H1 (cell line): ENCODE measurements around the gene PPARD. TPM values are rescaled to one million over a fixed set of nuclear protein-coding genes. Genes with fewer than 3 reads are reported as not detected.

ENCODE experiments used
- CREB1 ChIP-seq: IDR thresholded peaks from 2 replicates; pipeline ENCODE4 v1.6.1; 2012; ENCODE audit warnings: inconsistent platforms
- RAD21 ChIP-seq, 2 experiments: IDR thresholded peaks in 1 of 2; conservative IDR thresholded peaks in 1 of 2; 2 replicates each; pipeline ENCODE4 v1.6.1; 2011; ENCODE audit warnings: low read depth in 2 of 2, low read length in 2 of 2, improper control_type of control experiment in 1 of 2, inconsistent platforms in 1 of 2, mild to moderate bottlenecking in 1 of 2, moderate library complexity in 1 of 2
- polyA plus RNA-seq, 7 experiments: library from polyadenylated mRNA; depleted of rRNA in 3 of 7; stranded (reverse) in 5 of 7; unstranded in 2 of 7; fragments of >200 nt in 5 of 7; fragments of 200-250 nt in 2 of 7; gene quantifications; 1 replicate in 5 of 7; 2 replicates in 1 of 7; 4 replicates in 1 of 7; pipeline versions ENCODE4 v1.2.1 to v1.2.3, GENCODE V29; 2011 to 2013; ENCODE audit warnings: missing spikeins in 2 of 7, mixed read lengths in 2 of 7
- total RNA-seq: library from RNA; stranded (reverse); fragmentation: NEBNext Ultra II Directional; extraction: Animal tissue kit (Norgen Biotek cat#: 25700); gene quantifications from 2 replicates; pipeline ENCODE4 v1.2.1, GENCODE V29; 2021
- TF ChIP-seq, protein P1 (sequence below): fragments of 300-600 bp; sonication (generic); IDR thresholded peaks from 2 replicates; pipeline ENCODE4 v1.7.1; 2012; ENCODE audit warnings: low read length, moderate library complexity, mild to moderate bottlenecking, inconsistent platforms; ENCODE audit not compliant: insufficient replicate concordance
- TF ChIP-seq, protein P2 (sequence below), 3 experiments: IDR thresholded peaks; 1 replicate in 2 of 3; 2 replicates in 1 of 3; pipeline versions ENCODE4 v1.5.1 to v1.6.1; 2011; ENCODE audit warnings: low read length in 3 of 3, mild to moderate bottlenecking in 3 of 3, inconsistent platforms in 2 of 3, low read depth in 1 of 3, moderate library complexity in 1 of 3; ENCODE audit not compliant: insufficient read depth in 1 of 3; ENCODE audit errors: control extremely low read depth in 1 of 3

Gene PPARD
- total and polyA plus RNA-seq, 2 of the 8 experiments (the other 6 are each of a cell fraction or from before 2014, with no cell fraction given), result 14.6 to 14.9 TPM

DNA sequence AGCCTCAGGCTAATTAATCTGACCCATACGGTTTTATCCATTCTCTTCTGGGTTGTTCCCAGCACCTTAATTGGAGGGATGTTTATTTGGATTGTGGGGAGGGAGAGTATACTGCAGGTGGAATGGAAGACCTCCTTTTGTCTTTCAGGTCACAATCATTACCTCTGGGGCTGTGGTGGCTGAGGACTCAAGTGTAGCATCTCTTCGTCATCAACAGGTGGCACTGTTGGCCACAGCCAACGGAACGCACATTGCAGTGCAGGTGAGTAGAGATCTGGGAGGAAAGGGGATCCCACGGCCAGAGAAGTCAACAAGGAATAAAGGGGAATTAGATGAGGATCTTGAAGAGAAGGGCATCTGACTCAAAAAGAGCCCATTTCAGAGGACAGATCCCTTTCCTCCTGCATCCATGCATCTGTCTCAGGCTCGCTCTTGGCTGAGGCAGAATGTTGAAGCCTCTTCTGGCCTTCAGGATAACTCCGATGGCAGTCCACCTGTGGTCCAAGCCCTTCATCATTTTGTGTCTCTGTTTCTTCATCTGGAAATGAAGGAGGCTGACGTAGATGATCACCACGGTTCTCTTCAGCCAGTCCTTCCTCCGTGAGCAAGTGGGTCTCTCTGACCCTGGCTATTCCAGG lies 47.9 kb upstream of the PPARD start (continued):
- TF ChIP-seq, protein P1, sequence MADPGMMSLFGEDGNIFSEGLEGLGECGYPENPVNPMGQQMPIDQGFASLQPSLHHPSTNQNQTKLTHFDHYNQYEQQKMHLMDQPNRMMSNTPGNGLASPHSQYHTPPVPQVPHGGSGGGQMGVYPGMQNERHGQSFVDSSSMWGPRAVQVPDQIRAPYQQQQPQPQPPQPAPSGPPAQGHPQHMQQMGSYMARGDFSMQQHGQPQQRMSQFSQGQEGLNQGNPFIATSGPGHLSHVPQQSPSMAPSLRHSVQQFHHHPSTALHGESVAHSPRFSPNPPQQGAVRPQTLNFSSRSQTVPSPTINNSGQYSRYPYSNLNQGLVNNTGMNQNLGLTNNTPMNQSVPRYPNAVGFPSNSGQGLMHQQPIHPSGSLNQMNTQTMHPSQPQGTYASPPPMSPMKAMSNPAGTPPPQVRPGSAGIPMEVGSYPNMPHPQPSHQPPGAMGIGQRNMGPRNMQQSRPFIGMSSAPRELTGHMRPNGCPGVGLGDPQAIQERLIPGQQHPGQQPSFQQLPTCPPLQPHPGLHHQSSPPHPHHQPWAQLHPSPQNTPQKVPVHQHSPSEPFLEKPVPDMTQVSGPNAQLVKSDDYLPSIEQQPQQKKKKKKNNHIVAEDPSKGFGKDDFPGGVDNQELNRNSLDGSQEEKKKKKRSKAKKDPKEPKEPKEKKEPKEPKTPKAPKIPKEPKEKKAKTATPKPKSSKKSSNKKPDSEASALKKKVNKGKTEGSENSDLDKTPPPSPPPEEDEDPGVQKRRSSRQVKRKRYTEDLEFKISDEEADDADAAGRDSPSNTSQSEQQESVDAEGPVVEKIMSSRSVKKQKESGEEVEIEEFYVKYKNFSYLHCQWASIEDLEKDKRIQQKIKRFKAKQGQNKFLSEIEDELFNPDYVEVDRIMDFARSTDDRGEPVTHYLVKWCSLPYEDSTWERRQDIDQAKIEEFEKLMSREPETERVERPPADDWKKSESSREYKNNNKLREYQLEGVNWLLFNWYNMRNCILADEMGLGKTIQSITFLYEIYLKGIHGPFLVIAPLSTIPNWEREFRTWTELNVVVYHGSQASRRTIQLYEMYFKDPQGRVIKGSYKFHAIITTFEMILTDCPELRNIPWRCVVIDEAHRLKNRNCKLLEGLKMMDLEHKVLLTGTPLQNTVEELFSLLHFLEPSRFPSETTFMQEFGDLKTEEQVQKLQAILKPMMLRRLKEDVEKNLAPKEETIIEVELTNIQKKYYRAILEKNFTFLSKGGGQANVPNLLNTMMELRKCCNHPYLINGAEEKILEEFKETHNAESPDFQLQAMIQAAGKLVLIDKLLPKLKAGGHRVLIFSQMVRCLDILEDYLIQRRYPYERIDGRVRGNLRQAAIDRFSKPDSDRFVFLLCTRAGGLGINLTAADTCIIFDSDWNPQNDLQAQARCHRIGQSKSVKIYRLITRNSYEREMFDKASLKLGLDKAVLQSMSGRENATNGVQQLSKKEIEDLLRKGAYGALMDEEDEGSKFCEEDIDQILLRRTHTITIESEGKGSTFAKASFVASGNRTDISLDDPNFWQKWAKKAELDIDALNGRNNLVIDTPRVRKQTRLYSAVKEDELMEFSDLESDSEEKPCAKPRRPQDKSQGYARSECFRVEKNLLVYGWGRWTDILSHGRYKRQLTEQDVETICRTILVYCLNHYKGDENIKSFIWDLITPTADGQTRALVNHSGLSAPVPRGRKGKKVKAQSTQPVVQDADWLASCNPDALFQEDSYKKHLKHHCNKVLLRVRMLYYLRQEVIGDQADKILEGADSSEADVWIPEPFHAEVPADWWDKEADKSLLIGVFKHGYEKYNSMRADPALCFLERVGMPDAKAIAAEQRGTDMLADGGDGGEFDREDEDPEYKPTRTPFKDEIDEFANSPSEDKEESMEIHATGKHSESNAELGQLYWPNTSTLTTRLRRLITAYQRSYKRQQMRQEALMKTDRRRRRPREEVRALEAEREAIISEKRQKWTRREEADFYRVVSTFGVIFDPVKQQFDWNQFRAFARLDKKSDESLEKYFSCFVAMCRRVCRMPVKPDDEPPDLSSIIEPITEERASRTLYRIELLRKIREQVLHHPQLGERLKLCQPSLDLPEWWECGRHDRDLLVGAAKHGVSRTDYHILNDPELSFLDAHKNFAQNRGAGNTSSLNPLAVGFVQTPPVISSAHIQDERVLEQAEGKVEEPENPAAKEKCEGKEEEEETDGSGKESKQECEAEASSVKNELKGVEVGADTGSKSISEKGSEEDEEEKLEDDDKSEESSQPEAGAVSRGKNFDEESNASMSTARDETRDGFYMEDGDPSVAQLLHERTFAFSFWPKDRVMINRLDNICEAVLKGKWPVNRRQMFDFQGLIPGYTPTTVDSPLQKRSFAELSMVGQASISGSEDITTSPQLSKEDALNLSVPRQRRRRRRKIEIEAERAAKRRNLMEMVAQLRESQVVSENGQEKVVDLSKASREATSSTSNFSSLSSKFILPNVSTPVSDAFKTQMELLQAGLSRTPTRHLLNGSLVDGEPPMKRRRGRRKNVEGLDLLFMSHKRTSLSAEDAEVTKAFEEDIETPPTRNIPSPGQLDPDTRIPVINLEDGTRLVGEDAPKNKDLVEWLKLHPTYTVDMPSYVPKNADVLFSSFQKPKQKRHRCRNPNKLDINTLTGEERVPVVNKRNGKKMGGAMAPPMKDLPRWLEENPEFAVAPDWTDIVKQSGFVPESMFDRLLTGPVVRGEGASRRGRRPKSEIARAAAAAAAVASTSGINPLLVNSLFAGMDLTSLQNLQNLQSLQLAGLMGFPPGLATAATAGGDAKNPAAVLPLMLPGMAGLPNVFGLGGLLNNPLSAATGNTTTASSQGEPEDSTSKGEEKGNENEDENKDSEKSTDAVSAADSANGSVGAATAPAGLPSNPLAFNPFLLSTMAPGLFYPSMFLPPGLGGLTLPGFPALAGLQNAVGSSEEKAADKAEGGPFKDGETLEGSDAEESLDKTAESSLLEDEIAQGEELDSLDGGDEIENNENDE, result no peak
- TF ChIP-seq, protein P2, sequence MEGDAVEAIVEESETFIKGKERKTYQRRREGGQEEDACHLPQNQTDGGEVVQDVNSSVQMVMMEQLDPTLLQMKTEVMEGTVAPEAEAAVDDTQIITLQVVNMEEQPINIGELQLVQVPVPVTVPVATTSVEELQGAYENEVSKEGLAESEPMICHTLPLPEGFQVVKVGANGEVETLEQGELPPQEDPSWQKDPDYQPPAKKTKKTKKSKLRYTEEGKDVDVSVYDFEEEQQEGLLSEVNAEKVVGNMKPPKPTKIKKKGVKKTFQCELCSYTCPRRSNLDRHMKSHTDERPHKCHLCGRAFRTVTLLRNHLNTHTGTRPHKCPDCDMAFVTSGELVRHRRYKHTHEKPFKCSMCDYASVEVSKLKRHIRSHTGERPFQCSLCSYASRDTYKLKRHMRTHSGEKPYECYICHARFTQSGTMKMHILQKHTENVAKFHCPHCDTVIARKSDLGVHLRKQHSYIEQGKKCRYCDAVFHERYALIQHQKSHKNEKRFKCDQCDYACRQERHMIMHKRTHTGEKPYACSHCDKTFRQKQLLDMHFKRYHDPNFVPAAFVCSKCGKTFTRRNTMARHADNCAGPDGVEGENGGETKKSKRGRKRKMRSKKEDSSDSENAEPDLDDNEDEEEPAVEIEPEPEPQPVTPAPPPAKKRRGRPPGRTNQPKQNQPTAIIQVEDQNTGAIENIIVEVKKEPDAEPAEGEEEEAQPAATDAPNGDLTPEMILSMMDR (IDR thresholded peaks at IDR 0.05; ENCODE audit: control extremely low read depth in 1 of 3, insufficient read depth in 1 of 3, low read depth in 1 of 3, low read length in 3 of 3), result peak; percentile 82 to 93 (median 92)
- TF ChIP-seq CREB1 (peak; percentile 85), RAD21 (IDR thresholded peaks at IDR 0.05 in 1 of 2, conservative IDR thresholded peaks at IDR 0.05 in 1 of 2; ENCODE audit: low read depth in 2 of 2, low read length in 2 of 2) (peak; percentile 85 to 87)
